GF-D8 (cell line): ENCODE data around the gene SMAD3.

Experiments used
- DNase-seq: peaks from one replicate; lab custom pipeline; 2025; lab: John Stamatoyannopoulos, UW

The SMAD3 gene

GRCh38 chr15:67096546-67097294 lies 31.3 kb downstream of the SMAD3 start:
- DNase-seq, result no peak

- DNase-seq, result no peak
These were observed 32.0 kb downstream of the SMAD3 start for GRCh38 chr15:67097424-67097823.

- DNase-seq, result peak; percentile 20
These were observed 32.7 kb downstream of the SMAD3 start for GRCh38 chr15:67097930-67098740.

- DNase-seq, result no peak
These were observed 33.4 kb downstream of the SMAD3 start for GRCh38 chr15:67098768-67099282.

- no peak for DNase-seq
These were observed 34.9 kb downstream of the SMAD3 start for GRCh38 chr15:67100124-67100791.

- DNase-seq, result no peak
These were observed 35.6 kb downstream of the SMAD3 start for GRCh38 chr15:67100801-67101581.

- no peak for DNase-seq
These were observed 36.7 kb downstream of the SMAD3 start for GRCh38 chr15:67101911-67102598.

- no peak for DNase-seq
These were observed 37.2 kb downstream of the SMAD3 start for GRCh38 chr15:67102599-67102929.

- DNase-seq, result no peak
These were observed 37.6 kb downstream of the SMAD3 start for GRCh38 chr15:67103021-67103420.

GRCh38 chr15:67103432-67103831 lies 38.0 kb downstream of the SMAD3 start:
- no peak for DNase-seq

GRCh38 chr15:67103869-67104268 lies 38.5 kb downstream of the SMAD3 start:
- no peak for DNase-seq

GRCh38 chr15:67104510-67104909 lies 39.1 kb downstream of the SMAD3 start:
- DNase-seq, result no peak

GRCh38 chr15:67105065-67105951 lies 39.9 kb downstream of the SMAD3 start:
- DNase-seq, result no peak

- no peak for DNase-seq
These were observed 40.8 kb downstream of the SMAD3 start for GRCh38 chr15:67105991-67106763.

- DNase-seq, result no peak
These were observed 41.3 kb downstream of the SMAD3 start for GRCh38 chr15:67106764-67107013.

- no peak for DNase-seq
These were observed 41.8 kb downstream of the SMAD3 start for GRCh38 chr15:67107014-67107812.

GRCh38 chr15:67108122-67108961 lies 42.9 kb downstream of the SMAD3 start:
- peak; percentile 20 for DNase-seq
